GM21723 (cell line): ENCODE measurements around the gene MRPL53.

Experiments
- ATAC-seq: cut with Tn5 transposase; IDR thresholded peaks from one replicate; pipeline ENCODE4 v1.9.1; 2021; ENCODE audit warnings: mild to moderate bottlenecking, moderate library complexity; ENCODE audit not compliant: unreplicated experiment

MRPL53 gene

DNA sequence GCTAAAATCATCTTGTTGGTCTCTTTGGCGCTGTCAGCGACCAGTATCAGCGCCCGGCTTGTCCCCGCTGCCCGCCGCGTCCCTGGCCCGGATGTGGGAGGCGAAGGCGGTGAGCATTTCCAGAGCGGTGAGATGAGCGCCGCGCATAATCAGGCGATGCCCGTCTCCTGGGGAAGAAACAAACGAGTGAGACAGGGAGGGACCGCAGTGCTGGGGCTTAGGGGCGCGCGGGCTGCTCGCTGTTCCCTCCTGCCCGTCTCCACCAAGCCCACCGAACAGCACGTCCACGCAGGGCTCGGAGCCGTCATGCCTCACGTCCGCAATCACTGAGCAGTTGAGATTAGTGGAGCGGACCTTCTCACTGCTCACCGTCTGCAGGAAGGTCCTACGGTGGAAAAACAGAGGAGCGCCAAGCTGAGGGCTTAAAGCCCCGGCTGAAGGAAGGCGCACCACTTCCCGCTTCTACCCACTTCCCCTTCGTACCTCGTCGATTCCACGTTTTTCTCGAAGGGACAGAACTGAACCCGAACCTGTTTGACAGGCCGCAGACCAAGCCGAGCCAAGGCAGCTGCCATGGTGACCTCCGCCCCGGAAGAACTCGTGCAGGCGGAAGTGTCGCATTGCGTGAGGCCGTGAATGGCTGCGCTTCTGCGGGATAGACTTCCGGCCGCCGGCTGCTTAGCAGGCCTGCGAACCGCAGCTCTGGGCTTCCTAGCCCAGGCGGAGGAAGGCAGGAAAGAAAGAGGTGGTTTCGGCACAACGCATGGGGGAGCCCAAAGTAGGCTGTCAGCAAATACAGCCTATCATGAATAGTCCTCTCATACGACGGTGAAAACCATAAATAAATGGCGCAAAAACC, at the start of gene MRPL53:
MRPL53 (minus strand) TSS at position 595 of the 859 bp plus-strand sequence; CDS start at position 575, 20 bp downstream.
- ATAC-seq, result peak; percentile 87

DNA sequence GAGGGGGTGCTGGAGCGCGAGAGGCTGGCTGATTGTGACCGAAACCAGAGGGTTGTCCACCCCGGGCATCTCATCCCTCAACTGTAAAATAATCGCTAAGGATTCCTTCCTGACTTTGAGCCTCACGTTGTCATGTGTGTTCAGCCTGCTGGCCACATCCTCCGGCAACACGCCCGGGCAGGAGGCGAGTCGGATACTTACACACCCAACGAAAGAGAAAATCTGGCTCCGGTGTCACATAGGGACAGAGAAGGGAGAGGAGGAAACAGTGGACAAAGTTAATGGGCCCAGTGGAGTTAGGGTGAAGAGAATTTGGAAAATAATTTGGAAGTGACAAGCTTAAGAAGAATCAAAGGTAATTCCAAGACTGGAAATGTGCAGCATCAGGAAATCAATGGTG, 44.2 kb upstream of the MRPL53 start:
- no peak for ATAC-seq

DNA sequence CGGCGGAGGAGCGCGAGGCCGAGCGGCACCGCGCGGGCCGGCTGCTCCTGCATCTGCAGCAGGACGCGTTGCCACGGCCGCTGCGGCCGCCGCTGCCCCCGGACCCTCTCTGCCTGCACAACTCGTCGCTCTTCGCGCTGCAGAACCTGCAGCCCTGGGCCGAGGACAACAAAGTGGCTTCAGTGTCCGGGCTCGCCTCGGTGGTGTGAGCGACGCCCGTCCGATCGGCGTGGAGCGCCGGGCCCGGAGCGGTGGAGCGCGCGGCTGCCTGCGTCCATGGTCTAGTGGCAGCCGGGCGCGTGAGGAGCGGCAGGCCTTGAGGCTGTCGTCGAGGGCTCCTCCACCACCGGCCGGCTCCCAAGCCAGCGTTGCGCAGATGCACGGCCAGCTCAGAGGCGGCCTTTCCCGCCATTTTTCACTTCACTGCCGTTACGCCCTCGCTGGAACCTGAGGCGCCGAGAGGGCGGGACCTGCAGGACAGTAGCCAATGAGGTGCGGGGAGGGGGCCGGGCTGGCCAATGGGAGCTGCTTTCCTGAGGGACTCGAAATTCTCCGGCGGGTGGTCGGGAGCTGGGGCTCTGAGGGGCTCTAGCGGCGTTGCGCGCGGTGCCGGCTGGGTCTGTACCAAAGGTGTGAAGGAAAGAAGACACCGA, 43.6 kb upstream of the MRPL53 start:
- ATAC-seq, result peak; percentile 61

DNA sequence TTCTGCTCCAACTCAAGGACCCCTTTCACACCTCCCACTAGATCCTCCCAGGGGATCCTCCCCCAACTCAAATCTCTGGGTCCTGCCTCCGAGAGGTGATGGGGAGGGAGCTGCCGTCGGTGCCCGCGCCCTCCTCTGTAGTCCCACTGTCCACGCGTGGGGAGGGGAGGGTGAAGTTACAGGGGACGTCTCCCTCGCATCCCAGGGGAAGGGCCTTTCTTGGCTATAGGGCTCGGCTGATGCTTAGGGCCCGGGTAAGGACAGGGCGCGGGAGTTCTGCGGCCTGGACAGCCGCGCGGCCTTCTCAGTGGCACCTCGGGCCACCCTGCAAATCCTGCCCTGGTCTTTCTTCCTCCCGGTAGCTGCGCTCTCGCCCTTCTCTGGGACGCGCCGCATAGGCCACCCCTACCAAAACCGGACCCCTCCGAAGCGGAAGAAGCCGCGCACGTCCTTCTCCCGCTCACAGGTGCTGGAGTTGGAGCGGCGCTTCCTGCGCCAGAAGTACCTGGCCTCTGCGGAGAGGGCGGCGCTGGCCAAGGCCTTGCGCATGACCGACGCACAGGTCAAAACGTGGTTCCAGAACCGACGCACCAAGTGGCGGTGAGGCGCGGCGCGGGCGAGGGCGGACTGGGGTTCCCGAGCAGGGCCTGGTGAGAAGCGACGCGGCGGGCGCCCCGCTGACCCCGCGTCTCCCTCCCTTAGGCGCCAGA, 42.9 kb upstream of the MRPL53 start:
- no peak for ATAC-seq

DNA sequence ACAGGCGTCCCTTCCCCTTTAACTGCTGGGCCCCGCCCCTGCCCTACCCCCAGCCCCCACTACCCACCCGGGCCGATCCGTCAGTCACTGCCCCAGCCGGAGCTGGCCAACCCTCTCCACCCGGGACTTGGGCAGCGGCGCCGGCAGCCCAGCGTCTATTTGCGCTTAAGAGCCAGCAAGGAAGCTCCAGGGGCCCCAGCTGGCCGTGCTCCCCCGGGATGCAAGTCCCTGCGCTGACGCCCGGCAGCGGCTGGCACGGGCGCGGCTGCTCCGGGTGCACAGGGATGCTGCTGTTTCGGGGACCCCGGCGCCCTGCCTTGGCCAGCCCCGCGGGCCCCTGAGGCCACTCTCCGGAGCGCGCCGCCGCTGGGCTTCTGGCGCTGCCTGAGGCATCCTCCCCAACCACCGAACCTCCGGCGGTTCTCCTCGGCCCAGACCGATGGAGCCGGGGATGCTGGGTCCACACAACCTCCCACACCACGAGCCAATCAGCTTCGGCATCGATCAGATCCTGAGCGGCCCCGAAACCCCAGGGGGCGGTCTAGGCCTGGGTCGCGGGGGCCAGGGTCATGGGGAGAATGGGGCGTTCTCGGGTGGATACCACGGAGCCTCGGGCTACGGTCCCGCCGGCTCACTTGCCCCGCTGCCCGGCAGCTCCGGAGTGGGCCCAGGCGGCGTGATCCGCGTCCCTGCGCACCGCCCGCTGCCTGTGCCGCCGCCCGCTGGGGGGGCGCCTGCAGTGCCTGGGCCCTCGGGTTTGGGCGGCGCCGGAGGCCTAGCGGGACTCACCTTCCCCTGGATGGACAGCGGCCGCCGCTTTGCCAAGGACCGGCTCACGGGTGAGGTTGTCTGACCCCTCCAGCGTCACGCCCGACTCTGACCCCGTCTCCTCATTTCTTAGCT, 42.1 kb upstream of the MRPL53 start, which contains the start of gene TLX2:
TLX2 (plus strand) TSS at position 83 of the 903 bp plus-strand sequence; CDS start at position 440, 357 bp downstream.
- ATAC-seq, result no peak

DNA sequence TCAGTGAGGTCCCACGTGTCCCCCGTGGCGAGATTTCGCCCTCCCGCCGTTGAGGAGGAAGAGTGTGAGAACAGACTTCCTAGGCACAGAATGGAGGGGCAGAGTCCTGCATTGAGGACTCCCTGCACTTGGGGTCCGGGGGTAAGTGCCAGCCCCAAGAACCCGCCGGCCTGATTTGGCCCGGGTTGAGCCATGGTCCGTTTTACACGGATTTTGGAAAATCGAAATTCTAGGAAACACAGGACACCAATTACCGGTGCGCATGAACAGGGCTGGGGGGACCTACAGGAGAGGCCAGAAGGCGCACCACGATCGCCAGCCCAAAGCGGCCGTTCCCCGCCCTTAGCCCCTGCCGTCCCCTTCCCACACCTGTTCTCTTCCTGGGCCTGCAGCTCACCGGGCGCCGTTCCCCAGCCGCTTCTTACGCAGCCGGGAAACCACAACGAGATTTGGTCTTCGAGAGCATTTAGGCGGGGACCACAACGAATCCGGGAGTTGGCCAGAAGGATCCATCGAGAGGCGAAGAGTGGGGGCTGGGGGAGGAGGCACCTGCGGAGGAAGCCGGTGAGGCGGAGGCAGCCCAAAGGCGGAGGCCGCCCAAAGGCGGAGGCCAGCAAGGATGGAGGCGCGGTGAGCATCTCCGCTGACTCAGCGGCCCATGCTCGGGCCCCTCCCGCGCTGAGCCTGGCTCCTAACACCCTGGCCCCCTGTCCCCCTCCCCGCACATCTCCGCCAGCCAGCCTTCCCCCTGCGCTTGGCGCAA, 41.3 kb upstream of the MRPL53 start:
- no peak for ATAC-seq

DNA sequence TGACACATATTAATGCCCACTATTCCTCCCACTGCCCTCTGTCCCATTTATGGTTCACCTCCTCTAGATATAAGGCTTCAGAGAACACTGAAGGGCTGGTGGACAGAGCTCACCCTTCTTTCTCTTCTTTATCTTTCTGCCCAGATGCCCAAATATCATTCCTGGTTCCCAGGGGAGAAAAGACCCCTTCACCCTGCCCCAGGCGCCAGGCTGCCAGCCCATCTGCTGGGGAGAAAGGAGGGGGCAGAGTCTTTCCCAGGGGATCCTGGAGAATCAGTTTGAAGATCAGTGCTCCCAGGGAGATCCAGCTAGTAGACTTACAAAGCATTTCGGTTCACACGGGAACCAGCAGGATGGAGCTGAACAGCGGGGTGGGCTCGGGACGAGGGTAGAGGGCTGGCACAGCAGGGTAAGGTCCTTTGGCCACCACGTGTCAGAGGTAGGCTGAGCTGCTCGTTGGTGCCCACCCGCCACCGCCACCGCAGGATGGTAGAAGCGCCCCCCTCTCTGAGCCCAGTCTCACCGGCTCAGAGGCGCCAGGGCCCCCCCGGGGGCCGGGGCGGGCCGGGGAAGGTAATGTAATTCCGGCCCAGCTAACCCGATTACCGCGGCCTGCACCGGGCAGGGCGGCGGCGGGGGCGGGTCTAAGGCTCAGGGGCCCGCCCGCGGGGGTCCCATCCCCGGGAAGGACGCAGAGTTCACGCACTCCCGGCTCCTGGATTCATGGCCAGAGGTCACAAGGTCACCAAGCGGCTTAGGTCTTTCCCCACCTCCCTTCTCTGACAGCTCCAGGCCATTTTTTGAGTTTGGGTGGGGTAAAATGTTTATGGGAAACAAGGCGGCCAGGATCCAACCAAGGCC, 40.5 kb upstream of the MRPL53 start:
- no peak for ATAC-seq

DNA sequence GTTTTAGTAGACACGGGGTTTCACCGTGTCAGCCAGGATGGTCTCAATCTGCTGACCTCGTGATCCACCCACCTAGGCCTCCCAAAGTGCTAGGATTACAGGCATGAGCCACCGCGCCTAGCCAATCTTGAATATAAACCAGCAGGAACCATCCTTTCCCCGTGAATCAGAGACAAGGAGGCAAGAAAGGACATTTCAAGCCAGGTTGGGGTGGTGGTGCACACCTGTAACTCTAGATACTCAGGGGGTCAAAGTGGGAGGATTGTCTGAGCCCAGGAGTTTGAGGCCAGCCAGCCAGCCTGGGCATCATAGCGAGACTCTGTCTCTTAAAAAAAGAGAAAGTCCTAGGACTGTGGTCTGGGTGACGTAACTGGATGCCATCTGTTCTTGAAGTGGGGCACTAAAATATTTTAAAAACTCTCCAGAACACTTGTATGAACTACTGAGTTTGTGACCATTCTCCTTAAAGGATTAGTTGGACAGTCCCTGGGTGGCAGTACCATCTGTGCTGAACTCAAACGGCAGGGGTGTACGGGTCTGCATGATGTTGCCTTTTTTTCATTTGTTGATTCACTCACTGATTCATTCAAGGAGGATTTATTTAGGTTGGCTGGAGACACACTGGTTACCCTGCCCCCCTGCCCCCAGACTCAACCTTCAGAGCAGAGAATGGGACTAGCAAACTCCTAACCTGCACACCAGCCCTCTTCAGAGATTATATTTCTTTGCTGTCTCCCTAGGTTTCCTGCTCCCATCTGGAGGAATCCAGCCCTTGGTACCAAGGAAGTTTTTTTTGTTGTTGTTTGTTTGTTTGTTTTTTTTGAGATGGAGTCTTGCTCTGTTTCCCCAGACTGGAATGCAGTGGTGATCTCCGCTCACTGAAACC, 38.9 kb upstream of the MRPL53 start:
- ATAC-seq, result no peak

DNA sequence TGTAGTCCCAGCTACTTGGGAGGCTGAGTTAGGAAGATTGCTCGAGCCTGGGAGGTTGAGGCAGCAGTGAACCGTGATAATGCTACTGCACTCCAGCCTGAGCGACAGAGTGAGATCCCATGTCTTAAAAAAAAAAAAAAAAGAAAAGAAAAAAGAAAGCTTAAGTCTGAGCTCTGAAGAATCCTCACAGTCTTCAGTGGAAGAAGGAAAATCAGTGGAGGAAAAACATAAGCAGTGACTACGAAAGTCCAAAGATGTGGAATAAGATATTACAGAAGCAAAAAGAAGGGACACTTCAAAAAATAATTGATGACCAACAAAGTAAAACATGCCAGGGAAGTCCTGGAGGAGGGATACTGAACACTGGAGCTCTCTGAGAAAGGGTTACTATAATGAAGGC, 37.8 kb upstream of the MRPL53 start:
- no peak for ATAC-seq

DNA sequence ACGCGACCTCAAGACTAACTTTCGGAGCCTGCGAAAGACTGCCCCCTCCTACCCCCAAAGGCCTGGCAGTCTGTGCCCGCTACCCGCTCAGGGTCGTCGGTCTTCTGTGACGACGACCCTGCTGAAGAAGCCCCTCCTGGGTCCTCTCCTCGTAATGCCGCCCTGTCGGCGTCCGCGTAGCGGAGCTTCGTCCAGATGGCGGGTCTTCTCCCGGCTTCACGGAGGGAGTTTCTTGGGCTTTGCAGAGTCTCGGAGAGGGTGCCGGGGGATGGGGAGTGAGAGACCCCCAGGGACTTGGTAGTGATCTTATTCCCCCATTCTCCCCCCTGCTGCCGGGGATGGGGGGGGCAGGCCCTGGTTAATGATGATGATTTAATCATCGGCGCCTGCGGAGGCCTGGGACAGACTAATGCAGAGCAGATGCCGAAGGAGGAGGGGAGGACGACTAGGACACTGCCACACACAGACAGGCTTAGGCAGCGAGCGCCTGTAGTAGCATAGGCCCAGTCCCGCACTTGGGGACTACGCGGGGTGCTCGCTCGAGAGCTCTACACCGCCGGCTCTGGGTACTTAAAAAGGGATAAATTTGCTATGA, 35.5 kb upstream of the MRPL53 start:
- ATAC-seq, result peak; percentile 20

DNA sequence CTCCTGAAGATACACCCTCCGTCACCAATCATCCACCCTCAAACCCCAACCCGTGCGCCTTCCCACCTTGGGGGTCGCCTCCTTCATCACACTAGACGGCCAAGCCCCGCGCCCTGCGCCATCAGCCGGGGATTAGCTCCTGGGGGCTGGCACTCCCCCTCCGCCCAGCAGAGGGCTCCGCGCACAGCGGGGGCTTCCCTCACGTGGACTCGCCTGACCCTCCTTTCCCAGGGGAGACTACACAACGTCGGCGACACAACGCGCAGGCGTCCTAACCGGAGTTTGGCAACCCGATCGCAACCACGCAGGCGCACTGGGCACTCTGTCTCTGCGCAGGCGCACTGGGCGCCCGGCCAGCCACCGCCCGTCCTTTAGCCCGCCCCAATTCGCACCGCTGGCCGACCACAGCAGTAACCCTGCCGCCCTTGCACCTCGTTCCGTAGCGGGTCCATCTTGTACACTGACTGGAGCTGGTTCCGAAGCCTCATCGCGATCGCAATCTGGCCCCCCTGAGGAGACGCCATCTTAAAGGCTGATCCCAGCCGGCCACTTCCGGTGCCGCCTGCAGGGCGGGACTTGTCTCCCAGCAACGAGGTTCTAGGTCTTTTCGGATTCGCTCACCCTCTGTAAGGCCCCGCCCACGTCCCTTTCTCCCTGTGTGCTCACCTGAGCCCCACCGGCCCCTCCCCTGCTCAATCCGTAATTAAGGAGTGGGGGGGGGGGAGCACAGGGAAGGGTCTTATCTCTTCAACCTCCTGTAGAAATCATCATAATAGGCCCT, 34.9 kb upstream of the MRPL53 start, which contains the start of gene PCGF1:
PCGF1 (minus strand) TSS at position 551 of the 781 bp plus-strand sequence; CDS start at position 524, 27 bp downstream.
- ATAC-seq, result peak; percentile 88

DNA sequence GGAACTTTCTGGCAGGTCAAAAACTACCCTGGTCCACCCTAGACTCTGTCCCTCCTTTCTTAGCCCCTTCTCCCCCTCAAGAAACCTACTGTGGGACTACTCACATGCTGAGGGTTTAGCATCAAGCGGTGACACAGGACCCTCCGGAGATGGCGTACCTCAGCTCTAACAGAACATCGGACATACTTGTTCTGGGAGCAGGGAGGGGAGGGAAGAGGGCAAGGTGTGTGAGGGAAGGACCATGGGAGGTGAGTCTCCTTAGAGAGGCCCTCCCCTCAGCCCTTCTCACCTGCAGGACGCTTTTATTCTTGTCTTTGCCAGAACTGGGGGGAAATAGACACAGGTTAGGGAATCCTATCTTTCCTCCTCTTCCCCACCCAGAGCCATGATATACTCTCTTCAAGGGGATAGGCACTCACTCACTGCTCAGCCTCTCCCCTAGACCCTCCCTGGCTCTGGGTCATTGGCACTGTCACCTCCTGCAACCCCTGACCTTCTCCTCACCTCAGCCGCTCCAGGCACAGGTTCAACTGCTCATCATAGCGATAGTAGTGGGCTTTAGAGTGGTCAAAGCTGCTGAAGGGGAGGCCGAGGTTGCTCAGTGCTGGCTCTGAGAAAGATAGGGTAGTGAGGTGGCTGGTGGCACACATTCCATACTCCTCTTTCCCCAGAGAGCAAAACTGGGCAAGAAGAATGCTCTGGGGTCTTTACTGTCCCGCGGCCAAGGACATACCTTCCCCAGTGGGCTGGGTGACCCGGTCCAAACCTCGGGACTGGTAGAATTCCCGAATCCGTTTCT, 33.2 kb upstream of the MRPL53 start:
- no peak for ATAC-seq

DNA sequence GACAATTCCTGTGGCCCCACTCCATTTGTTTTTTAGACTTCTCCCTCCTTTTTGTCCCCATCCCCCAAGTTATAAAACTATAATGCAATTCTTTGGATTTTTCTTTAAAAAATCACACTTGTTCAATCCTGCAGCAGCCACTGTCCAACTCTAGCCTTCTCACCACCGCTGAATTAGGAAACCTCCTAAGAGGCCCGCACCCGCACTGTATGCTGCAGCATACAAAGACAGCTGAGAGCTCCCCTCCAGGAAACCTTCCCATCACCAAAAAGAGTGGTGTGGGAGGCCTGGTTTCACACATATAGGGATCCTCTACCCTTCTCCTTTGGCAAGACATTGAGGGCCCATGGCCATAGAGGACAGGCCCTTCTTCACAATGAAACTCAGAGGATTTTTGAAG, 32.1 kb upstream of the MRPL53 start:
- no peak for ATAC-seq

DNA sequence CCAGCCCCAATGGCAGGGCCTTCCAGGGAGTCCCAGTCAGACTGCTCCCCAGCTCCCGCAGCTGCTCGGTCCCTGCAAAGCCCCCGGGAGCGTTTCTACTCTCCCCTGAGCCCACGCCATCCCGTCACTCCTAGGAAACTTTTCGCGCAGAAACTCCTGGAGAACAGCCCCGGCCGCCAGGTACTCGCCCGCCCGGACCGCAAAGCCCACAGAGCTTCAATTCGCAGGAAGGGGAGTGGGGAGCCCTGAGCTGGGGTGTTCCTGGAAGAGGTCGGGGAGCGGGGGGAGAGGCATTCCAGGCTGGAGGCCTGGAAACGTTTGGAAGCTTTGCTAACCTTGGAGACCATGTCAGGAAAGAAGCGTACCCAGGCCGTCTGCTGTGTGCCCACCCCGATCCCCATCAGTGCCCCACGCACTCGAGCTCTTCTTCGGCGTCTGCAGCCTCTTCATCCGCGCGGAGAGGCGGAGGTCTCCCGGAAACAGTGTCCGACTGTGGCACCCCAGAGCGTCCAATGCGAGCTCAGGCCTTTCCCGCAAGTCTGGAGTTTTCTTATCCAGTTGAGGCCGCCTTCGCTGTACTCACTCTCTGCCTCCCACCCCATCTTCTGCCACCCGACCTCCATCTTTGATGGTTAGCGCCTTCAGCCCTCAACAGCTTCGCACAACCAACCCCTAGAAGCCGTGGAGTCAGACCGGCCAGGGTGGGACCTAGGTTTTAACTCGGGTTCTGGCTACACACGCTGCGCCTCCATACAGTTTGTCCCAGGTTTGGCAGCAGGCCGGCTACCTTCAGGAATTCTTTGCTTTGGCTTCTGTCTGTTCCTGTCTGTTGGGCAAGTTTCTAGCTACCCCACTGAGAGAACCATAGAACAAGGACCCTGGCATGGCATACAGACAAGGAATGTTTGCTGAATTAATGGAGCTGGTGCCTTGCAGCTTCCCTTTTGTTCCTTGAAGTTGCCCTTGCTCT, 31.3 kb upstream of the MRPL53 start:
- no peak for ATAC-seq
